Ammon's horn (tissue), 1 donor: Measurements from ENCODE around the gene DRC7.
A peak's percentile ranks its signal among the peaks of the same experiment; 100 is the strongest.

ENCODE experiments used
- DNase-seq: peaks from one replicate; pipeline ENCODE4 v3.0.0-alpha.2; 2016; ENCODE audit warnings: low spot score

Gene DRC7

DNA sequence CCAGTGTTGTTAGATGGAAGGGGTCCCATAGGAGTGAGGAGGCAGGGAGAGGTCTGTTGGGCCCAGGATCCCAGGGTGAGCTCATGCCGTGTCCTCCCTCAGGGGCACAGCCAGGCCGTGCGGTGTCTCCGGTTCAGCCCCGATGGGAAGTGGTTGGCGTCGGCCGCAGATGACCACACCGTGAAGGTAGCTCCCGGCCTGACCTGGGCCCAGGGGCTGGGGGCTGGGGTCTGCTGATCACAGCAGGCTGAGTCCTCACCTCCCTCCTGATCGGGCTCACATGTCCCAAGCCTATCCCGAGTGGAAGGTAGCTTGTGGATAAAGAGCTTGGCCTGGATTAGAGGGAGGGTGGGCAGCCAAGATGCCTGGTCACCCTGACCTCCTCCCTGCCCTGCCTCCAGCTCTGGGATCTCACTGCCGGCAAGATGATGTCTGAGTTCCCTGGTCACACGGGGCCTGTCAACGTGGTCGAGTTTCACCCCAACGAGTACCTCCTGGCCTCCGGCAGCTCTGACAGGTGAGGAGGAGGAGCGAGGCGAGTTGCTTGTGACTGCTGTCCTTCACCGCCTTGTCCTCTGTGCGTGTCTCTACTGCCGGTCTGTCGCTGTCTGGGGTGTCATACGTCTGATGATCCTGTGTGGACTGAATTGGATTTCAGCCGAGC lies 57.1 kb downstream of the DRC7 start:
- no peak for DNase-seq

DNA sequence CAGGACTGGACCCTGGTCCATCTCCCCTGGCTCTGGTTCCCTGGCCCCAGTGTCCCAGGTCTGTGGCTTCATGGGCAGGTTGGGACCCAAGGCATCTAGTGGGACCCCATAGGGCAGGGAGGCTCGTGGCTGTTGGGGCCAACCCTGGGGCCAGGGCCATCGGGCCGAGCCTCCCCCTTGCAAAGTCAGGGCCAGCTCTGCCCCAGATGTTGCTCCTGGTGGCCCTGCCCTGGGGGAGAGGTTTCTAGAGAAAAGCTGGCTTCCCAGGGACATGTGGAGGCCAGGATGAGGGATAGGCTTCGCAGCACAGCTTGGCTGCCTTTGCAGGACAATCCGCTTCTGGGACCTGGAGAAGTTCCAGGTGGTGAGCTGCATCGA lies 57.6 kb downstream of the DRC7 start:
- no peak for DNase-seq

DNA sequence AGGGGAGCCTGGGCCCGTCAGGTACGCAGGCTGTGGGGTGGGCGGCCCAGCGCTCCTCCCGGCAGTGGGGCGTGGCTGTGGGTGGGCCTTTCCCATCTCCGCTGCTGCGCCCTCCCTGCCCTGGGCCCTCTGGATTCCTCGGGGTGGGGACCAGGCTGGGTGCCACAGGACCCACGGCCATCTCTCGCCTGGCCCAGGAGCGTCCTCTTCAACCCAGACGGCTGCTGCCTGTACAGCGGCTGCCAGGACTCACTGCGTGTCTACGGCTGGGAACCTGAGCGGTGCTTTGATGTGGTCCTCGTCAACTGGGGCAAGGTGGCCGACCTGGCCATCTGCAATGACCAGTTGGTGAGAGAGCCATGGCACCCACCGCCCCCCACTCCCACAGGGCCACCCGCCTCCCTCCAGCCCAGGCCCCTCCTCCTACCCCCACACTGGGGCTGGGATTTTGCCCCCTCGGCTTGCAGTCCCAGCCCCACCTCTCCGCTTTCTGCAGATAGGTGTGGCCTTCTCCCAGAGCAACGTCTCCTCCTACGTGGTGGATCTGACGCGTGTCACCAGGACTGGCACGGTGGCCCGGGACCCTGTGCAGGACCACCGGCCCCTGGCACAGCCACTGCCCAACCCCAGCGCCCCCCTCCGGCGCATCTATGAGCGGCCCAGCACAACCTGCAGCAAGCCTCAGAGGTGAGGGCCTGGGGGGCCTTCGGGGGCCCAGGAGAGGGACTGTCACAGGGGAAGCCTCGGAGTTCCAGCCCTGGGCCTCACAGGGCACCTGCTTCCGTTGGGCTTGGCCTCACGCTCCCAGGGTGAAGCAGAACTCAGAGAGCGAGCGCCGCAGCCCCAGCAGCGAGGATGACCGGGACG lies 58.2 kb downstream of the DRC7 start:
- no peak for DNase-seq

DNA sequence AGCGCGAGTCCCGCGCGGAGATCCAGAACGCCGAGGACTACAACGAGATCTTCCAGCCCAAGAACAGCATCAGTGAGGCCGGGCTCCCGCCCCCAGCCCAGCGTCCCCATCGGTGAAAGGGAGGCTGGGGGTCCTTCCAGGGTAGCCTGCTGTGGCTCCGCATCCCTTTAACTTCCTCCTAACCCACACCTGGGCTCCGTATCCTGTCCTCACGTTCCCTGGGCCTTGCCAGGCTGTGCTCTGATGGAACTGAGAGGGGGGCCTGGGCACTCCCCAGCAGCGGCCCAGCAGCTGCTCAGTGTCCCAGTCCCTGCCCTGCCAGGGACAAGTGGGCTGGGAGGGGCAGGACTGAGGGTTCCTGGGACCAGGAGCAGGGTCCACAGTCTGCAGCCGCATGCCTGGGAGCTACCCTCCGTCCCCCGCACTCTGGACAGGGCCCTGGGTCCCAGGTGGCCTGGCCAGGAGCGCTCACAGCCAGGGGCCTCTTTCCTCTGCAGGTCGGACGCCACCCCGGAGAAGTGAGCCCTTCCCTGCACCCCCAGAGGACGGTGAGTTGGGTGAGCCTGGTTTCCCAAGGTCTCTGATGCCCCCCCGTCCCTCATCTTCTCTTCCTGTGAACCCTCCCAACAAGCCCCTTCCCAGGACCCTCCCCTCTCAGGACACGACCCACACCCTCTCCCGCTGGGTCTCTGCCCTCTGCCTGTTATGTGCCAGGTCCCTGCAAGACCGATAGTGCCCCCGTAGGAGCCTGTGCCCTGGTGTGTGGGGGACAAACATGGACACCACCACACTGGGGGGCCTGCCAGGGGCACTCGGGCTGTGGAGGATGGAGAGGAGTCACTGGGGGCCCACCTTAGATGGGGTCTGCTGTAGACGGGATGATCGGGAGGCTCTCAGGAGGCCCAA lies 59.1 kb downstream of the DRC7 start:
- no peak for DNase-seq

DNA sequence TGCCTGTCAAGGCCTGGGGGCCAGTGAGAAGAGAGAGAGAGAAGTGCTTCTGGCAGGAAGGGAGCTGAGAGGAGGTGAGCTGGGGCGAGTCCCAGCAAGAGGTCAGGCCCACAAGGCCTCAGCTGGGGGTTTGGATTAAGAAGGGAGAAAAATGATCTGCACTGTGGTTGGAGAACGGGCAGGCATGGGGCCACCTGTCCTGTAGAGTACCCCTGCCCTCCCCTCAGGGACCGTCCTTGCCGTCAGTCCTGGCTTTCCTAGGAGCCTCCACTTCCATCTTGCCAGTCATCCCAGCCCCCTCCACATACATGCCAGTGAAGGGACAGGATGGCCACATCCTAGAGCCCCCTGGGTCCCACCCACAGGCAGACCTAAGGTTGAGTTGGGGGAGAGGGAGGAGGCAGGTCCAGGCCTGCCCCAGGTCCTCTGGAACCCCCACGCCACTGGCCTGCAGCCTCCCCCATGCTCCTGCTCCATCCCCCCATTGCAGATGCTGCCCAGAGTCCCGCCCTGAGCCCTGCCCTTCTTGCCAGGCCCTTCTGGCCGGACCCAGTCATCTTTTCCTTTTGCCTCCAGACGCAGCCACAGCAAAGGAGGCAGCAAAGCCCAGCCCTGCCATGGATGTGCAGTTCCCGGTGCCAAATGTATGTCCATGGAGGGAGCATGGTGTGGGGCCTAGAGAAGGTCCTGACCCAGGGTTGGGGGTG lies 59.9 kb downstream of the DRC7 start:
- DNase-seq, result no peak

DNA sequence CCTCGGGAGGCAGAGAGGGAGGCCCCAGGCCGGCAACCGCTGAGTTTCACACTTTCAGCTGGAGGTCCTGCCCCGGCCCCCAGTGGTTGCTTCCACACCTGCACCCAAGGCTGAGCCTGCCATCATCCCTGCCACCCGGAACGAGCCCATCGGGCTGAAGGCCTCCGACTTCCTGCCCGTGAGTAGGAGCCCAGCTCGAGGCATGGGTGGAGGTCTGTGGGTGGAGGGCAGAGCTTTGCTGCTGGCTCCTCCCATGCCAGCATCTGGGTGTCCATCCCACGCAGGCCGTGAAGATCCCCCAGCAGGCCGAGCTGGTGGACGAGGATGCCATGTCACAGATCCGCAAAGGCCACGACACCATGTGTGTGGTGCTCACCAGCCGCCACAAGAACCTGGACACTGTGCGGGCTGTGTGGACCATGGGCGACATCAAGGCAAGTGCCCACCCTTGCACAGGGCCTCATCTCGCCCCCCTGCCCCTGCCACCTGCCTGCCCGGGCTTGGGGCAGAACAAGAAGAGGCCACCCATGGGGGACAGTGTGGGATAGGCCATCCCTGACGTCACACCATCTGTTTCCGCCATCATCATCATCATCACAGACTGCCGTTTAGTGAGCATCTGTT lies 60.6 kb downstream of the DRC7 start:
- no peak for DNase-seq

DNA sequence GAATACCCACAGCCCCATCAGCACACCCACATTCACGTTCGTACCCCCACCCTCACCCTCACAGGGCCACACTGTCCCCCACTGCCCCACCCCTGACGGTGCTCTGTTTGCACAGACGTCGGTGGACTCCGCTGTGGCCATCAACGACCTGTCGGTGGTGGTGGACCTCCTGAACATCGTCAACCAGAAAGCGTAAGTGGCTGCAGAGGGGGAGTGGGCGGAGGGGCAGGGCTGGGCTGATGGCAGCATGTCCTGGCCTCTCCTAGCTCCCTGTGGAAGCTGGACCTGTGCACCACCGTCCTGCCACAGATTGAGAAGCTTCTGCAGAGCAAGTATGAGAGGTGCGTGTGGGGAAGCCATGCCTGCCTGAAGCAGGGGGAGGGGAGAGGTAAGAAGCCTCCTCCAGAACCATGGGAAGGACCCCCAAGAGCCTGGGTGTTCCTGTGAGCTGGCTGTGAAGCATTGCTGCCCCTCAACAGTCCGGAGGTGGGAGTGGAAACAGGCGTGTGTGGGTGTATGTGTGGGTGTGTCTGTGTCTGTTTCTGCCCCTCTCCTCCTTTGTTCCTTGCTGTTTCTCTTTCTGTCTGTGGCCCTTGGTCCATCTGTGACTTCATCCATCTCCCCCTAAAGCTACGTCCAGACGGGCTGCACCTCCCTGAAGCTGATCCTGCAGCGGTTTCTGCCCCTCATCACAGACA lies 61.3 kb downstream of the DRC7 start:
- no peak for DNase-seq

DNA sequence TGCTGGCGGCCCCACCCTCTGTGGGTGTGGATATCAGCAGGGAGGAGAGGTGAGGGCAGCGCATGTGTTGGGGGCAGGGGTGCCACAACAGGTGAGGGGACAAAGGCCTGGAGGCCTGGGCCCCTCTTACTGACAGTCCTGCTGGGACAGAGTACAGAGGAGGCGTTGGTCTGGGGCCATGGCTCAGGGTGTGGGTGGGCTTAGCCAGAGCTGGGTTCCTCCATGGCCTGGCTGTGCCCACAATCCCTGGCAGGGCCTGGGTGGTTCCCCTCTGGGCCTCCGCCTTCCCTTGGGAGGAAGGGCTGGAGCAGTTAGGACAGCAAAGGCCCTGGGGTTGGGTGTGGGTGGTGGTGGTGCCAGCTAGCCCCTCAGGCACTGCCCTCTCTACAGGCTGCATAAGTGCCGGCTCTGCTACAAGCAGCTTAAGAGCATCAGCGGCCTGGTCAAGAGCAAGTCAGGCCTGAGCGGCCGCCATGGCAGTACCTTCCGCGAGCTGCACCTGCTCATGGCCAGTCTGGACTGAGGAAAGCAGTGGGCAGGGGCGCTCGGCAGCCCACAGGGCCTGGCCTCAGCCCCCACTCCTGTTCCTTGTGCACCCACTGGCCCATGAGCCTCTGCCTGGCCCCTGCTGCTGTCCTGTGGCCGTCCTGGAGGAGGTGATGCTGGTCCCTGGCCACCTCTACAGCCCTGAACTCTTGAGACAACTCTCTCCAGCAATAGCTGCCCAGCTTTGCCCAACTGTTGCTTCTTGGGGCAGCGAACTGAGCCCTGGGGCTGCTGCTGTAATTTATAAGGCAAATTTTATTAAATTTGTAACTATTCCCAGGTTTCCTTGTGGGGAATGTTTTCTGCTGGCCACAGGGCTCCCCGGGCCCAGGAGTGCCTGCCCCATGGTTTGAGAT lies 62.1 kb downstream of the DRC7 start:
- no peak for DNase-seq

DNA sequence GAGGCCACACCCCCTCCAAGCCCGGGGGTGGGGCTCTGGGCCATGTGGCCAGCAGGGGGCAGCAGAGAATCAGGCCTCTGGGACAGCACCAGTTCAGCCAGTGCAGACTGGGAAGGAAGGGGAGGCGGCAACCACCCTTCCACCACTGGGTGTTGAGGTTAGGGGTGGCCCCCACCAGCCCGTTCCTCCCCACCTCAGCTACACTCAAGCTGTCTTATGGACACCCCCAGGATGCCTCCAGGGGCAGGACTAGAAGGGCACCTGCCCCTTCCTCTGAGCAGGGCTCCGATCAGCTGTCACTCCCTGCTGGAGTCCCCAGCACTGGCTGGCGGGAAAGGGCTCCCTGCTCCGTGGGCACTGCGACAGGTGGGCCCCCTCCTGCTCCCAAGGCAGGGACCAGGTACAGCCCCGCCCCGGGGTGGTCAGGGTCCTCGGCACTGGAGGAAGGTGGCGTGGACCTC lies 62.8 kb downstream of the DRC7 start:
- peak; percentile 82 for DNase-seq

DNA sequence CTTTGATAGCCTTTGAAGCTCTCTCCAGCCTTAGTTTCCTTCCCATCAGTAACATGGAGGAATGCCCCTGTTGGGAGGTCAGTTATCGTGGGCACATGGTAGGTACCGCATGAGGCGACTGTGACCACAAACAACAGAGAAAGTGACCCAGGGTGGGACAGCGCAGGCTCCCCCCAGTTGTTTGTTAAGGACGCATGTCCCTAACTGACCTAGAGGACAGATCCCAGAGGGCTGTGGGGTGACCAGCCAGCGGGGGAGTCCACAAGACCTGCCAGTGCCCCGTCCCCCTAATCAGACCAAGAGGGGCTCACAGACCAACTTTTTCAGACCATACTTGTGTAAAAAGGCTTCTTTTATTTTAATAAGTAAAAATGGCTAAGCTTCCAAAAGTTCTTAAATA lies 63.3 kb downstream of the DRC7 start:
- DNase-seq, result no peak

DNA sequence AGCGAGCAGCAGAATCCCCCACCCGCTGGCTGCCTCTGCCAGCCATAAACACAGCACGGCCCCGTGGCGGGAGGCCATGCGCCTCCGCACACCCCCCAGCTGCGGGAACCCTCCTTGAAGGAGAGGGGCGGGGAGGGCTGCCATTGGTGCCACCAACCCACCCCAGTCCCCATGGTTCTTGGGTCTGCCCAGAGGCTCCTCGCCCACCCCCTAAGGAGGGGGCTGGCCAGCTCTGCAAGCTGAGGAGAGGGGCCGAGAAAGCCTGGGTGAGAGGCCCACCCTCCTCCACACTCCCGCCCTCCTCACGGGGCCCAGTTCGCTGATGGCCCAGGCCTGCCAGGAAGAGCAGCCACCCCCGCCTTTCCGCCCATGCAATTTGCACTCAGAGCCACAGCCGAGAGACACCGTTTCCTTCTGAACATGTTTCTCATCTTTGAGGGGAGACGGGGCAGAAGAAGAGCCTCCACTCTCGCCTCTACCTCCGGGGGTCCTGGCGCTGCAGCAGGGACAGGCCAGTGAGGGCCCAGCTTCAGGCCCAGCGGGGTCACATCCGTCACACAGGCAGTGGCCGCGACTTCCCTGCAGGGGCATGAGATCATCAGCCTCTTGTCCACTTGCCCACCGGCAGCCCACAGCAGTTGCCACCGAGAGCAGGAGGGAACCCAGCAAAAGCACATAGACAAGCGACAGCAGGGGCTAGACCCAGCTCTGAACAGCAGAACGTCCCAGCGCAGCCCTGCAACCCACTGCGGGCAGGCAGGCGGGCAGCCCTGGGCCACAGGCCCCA lies 63.9 kb downstream of the DRC7 start:
- DNase-seq, result no peak

DNA sequence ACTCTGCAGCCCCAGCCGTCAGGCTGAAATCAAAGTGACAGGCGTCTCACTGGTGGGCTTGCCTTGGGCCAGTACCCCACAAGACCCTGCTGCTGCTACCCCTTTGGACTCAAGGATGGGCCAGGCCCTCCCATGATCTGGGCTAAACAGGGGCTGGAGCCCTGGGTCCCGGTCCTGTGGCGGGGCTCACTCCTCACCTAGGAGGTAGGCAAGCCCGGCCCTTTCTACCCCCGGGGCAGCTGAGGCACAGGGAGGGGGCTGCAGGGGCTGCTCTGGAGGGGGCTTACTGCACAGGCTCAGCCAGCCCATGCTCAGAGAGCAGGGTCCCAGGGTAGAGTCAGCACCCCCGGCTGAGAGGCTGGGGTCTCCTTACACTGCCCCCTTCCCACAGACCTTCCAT lies 64.5 kb downstream of the DRC7 start:
- DNase-seq, result no peak

DNA sequence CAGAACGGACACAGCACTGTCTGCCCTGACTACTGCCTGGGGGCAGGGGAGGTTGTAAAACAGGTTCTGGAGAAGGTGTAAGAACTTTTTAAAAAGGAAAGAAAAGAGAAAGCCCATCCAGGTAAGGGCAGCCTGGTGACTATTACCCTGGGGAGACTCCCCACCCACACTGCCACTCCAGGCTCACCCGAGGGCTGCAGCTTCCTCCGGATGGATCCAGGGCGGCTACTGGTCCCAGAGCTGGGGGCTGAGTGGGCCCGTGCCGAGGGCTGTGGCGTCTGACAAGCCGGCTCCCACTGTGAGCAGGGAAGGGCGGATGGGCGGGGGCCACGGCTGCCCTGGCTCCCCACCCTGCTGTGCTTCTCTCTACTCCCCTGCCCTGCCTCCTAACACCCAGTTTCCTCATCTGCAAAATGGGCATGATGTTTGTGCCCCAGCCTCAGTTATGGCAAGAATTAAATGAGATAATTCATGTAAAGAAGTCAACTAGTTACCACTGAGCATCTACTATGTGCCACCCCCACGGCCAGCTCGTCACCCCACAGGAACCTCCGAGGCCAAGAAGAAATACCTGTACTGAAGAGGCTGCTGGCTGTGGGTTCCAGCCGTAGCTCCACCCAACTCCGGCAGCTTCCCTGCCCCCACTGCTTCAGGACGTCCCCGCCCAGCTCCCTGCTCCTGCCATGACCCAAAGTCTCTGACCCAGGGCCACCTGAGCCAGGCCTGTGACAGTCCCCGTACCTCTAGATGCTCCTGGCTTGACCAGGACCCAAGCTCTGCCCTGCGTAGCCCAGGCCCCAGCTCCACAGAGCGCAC lies 65.1 kb downstream of the DRC7 start:
- DNase-seq, result no peak

DNA sequence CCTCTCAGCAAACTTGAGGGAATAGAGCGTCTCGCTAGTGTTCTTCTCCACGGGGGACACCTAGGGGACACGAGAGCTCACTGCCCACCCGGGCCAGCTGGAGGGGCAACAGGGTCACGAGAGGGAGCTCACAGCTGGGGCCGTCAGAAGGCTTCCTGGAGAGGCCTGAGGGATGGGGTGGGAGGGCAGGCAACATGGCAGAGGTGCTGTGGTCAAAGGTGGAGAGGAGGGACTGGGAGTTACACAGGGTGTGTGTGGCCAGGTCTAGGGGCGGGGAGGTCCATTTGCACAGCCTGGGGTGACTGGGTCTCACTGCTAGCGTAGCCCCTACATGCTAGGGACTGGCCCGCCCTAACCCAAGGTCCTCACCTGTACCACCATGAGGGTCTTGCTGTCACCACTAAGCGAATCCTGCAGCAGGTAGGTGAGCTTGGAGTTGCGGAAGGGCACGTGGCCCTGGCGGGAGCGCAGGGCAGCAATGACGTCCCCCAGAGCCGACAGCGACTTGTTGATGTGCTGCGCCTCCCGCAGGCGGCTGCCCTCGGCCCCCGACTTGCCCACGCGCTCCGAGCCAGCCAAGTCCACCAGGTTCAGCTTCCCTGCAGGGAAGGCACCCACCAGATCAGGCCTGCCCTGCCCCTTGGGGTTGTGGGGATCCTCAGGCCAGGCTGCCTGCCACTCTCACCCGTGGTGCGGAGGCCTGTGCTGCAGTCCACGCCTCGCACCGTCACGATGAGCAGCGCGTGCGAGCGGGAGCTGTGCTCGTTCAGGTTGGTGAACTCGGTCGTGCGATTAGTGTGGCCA lies 66.0 kb downstream of the DRC7 start:
- no peak for DNase-seq

DNA sequence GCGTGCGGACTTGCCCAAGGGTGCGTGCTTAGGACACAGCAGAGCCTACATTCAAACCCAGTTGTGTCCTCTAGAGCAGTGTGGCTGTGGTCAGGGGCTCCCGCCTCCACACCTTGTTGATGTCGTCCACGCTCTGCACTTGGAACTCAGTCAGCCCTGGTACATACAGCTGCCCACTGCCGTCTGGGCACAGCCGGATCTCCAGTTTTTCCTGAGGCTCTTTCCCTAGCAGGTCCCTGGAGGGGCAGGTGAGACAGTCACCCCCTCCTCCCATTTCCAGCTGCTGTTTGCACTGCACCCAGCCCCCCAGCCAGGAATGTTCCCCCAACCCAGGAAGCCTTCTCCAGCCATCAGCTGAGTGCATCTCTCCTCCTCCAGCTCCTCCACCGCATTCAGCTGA lies 66.7 kb downstream of the DRC7 start:
- no peak for DNase-seq

DNA sequence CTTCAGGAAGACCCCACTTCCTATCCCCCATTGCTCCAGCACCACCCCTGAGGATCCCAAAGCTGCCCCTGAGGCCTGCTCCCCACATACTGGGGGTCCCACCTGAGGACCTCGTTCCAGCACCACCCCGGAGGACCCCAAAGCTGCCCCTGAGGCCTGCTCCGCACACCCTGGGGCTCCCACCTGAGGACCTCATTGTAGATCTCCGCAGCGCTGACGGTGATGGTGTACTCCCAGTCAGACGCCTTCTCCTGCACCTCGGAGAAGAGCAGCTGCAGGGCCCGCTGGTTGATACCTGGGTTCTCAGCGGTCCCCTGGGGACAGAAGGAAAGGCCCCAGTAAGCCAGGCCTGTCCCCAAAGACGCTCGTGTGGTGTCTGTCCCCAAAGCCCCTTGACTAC lies 67.4 kb downstream of the DRC7 start:
- DNase-seq, result no peak

DNA sequence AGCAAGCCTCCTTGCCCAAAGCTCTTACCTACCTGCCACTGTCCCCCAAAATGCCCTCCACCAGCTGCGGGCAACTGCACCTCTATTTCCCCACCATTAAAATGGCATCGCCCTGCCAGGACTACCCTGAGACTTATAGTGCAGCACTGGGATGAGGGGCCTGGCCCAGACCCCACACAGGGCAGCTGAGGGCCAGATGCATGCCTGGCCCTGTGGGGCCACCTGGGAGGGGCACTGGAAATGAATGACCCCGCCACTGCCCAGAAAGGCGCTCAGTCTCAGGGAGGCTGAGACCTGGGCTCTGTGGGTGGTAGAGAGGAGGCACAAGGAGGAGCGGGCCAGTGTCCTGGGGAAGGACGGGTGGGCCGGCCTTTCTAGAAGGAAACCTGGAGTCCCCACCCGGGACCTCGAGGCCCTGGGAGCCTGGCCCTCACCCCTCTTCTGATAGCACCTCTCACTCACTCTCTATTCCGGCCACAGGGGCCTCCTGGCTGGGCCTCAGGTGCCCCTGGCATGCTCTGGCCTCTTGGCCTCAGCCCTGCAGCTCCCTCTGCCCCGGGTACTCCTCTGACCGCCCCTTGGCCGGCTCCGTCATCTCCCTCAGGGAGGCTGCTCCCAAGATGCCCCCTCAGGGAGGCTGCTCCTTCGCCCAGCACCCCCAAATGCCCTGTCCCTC lies 67.9 kb downstream of the DRC7 start:
- DNase-seq, result no peak
